ENCODE results near the gene PTPRE.

The PTPRE gene

GRCh38 chr10:128123846-128124245, 216.9 kb downstream of the PTPRE start:
- peak overlapping the region; percentile 98 for H3K4me3 ChIP-seq (ENCODE audit: low read length)
- peaks cover 68% of the 10 kb centered on the region for H3K79me2 ChIP-seq (ENCODE audit: low read length)

DNA sequence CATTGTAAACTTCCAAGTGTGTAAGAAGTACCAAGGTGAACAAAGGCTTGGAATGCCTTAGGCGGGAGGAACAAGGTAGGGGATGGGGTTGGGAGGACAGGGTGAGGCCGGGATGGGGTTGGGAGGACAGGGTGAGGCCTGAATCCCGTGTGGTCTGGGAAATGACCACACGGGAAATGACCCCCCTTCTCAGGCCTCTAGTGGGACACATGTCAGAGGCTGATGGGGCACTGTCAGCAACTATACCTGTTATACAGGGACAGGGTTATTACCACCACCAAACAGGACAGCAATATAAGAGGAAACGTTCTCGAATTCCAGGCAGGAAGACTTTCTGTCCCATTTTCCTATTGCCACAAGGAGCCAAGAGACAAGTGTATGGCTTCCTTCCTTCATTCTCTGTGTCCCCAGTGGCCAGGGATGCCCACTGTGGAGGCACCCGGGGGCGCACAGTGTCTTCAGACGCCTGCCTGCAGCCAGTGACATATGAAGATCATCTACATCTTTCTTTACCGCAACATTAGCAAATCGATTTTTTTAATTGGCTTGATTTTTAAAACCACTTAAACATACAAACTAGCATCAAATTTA, 218.0 kb downstream of the PTPRE start:
- Histone ChIP-seq H3K4me2 (ENCODE audit: low read length) (peak overlapping the region; percentile 98), H3K9me3 (ENCODE audit: insufficient read depth, low read length) (no peaks in the 10 kb centered on the region), H3K36me3 (replicated peaks; ENCODE audit: low read depth, low read length) (peaks cover 48% of the 10 kb centered on the region), H3K79me2 (ENCODE audit: low read length) (peaks cover 58% of the 10 kb centered on the region), H3K9ac (ENCODE audit: low read length) (peak overlapping the region; percentile 95), H3K27ac (ENCODE audit: low read length) (peak overlapping the region; percentile 75), H3K4me3 (ENCODE audit: low read length) (peak overlapping the region; percentile 98), H3K4me1 (ENCODE audit: low read length) (peaks cover 27% of the 10 kb centered on the region), H4K20me1 (ENCODE audit: insufficient read depth, low read length) (peaks cover 33% of the 10 kb centered on the region), H2AFZ (ENCODE audit: low read depth, low read length) (no peak overlapping the region), H3K27me3 (ENCODE audit: low read depth, low read length) (no peaks in the 10 kb centered on the region)
- TF ChIP-seq EZH2phosphoT487 (IDR thresholded peaks at IDR 0.05; ENCODE audit: low read depth) (no peak), CTCF (IDR thresholded peaks at IDR 0.05; ENCODE audit: low read depth, low read length) (0 out of 2 replicates have a peak, but pooled peaks have one; percentile 5)

More at GRCh38 chr10:128123846-128124245, 216.9 kb downstream of the PTPRE start:
- H3K9me3 ChIP-seq (ENCODE audit: insufficient read depth, low read length), result no peaks in the 10 kb centered on the region
- no peak overlapping the region for H2AFZ ChIP-seq (ENCODE audit: low read depth, low read length)
- peaks cover 33% of the 10 kb centered on the region for H4K20me1 ChIP-seq (ENCODE audit: insufficient read depth, low read length)
- TF ChIP-seq EZH2phosphoT487 (IDR thresholded peaks at IDR 0.05; ENCODE audit: low read depth) (no peak), CTCF (IDR thresholded peaks at IDR 0.05; ENCODE audit: low read depth, low read length) (no peak)
- peak overlapping the region; percentile 98 for H3K4me2 ChIP-seq (ENCODE audit: low read length)
- H3K4me1 ChIP-seq (ENCODE audit: low read length), result peaks cover 27% of the 10 kb centered on the region
- peaks cover 58% of the 10 kb centered on the region for H3K36me3 ChIP-seq (replicated peaks; ENCODE audit: low read depth, low read length)
- no peaks in the 10 kb centered on the region for H3K27me3 ChIP-seq (ENCODE audit: low read depth, low read length)
- no peak overlapping the region for H3K9ac ChIP-seq (ENCODE audit: low read length)
- no peak overlapping the region for H3K27ac ChIP-seq (ENCODE audit: low read length)

DNA sequence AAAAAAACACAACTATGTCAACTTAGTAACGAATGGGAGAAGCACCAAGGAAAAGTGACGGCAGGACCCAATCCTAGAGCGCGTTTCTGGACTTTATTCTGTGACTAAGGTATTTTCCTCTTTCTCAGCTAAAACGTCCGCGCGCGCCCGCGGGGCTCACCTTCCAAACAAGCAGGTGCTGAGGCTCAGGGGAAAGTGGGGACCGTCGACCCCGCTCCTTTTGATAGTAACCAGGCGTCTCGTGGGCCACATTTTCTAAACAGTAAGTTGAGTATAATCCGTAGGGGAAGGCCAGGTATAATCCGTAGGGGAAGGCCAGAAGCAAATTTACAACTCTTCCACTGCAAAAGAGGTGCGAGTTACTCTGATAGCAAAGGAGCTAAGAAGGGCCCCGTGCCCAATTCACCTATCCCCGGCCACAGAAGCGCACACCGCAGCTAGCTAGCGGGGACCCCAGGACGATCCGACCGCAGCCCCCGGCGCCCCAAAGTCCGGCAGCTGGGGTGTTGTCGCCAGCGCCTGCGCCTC, 218.6 kb downstream of the PTPRE start:
- Histone ChIP-seq H3K27me3 (ENCODE audit: low read depth, low read length) (no peaks in the 10 kb centered on the region), H3K36me3 (replicated peaks; ENCODE audit: low read depth, low read length) (peaks cover 45% of the 10 kb centered on the region), H3K9ac (ENCODE audit: low read length) (peak overlapping the region; percentile 95), H2AFZ (ENCODE audit: low read depth, low read length) (no peak overlapping the region), H3K9me3 (ENCODE audit: insufficient read depth, low read length) (no peaks in the 10 kb centered on the region), H3K79me2 (ENCODE audit: low read length) (peaks cover 54% of the 10 kb centered on the region), H3K4me1 (ENCODE audit: low read length) (peaks cover 27% of the 10 kb centered on the region), H3K27ac (ENCODE audit: low read length) (peak overlapping the region; percentile 75), H3K4me3 (ENCODE audit: low read length) (peak overlapping the region; percentile 98), H4K20me1 (ENCODE audit: insufficient read depth, low read length) (peaks cover 33% of the 10 kb centered on the region), H3K4me2 (ENCODE audit: low read length) (peak overlapping the region; percentile 98)
- TF ChIP-seq EZH2phosphoT487 (IDR thresholded peaks at IDR 0.05; ENCODE audit: low read depth), result no peak
- no peak for TF ChIP-seq CTCF (IDR thresholded peaks at IDR 0.05; ENCODE audit: low read depth, low read length)

GRCh38 chr10:128125944-128126764, 219.3 kb downstream of the PTPRE start, which contains the start of gene MKI67:
TSS of gene MKI67 (minus strand) at chr10:128126423. CDS start at chr10:128125667, 756 bp downstream.
- Histone ChIP-seq H3K27ac (ENCODE audit: low read length) (peak within 1 kb of the TSS; percentile 75), H3K9me3 (ENCODE audit: insufficient read depth, low read length) (no peaks in the 10 kb centered on the region), H3K36me3 (replicated peaks; ENCODE audit: low read depth, low read length) (peaks cover 39% of the 10 kb centered on the region), H4K20me1 (ENCODE audit: insufficient read depth, low read length) (peaks cover 27% of the 10 kb centered on the region), H3K4me1 (ENCODE audit: low read length) (peaks cover 27% of the 10 kb centered on the region), H3K4me3 (ENCODE audit: low read length) (peak within 1 kb of the TSS; percentile 98), H3K4me2 (ENCODE audit: low read length) (peak within 1 kb of the TSS; percentile 98), H2AFZ (ENCODE audit: low read depth, low read length) (peak within 1 kb of the TSS; percentile 91; the same call in 1 of the 2 replicates), H3K79me2 (ENCODE audit: low read length) (peaks cover 47% of the 10 kb centered on the region), H3K27me3 (ENCODE audit: low read depth, low read length) (no peaks in the 10 kb centered on the region), H3K9ac (ENCODE audit: low read length) (peak within 1 kb of the TSS; percentile 97)
- TF ChIP-seq EZH2phosphoT487 (IDR thresholded peaks at IDR 0.05; ENCODE audit: low read depth), result no peak
- TF ChIP-seq CTCF (IDR thresholded peaks at IDR 0.05; ENCODE audit: low read depth, low read length), result no peak
